Liver (tissue), 3 donors: ENCODE measurements around the gene DIS3L2.

Experiments
- EGR1 ChIP-seq, 2 donors: IDR thresholded peaks; 2 replicates each; pipeline ENCODE4 v1.6.1; 2016 to 2018; ENCODE audit warnings: antibody characterized with exemption in 2 of 2, low read depth in 2 of 2
- GABPA ChIP-seq, 2 donors: IDR thresholded peaks in 1 of 2; conservative IDR thresholded peaks in 1 of 2; 2 replicates each; pipeline ENCODE4 v1.6.1; 2016; ENCODE audit warnings: antibody characterized with exemption in 2 of 2, mild to moderate bottlenecking in 1 of 2, moderate library complexity in 1 of 2
- HNF4G ChIP-seq: IDR thresholded peaks from 2 replicates; pipeline ENCODE4 v1.6.1; 2016; ENCODE audit warnings: antibody characterized with exemption
- JUND ChIP-seq, 2 donors: IDR thresholded peaks; 2 replicates each; pipeline ENCODE4 v1.6.1; 2016; ENCODE audit warnings: antibody characterized with exemption in 2 of 2
- NR2F2 ChIP-seq: IDR thresholded peaks from 2 replicates; pipeline ENCODE4 v1.6.1; 2016; ENCODE audit warnings: antibody characterized with exemption
- RAD21 ChIP-seq, 2 donors: IDR thresholded peaks; 2 replicates each; pipeline ENCODE4 v1.6.1; 2016; ENCODE audit warnings: antibody characterized with exemption in 2 of 2, mild to moderate bottlenecking in 2 of 2
- RXRA ChIP-seq, 2 donors: IDR thresholded peaks; 2 replicates each; pipeline ENCODE4 v1.6.1; 2017 to 2018; ENCODE audit warnings: antibody characterized with exemption in 2 of 2, mild to moderate bottlenecking in 1 of 2
- SP1 ChIP-seq: IDR thresholded peaks from 2 replicates; pipeline ENCODE4 v1.6.1; 2018; ENCODE audit warnings: antibody characterized with exemption, mild to moderate bottlenecking
- YY1 ChIP-seq: IDR thresholded peaks from 2 replicates; pipeline ENCODE4 v1.6.1; 2016; ENCODE audit warnings: antibody characterized with exemption, mild to moderate bottlenecking
- TF ChIP-seq, protein P1 (sequence below): fragments of 150-350 bp; IDR thresholded peaks from 2 replicates; pipeline ENCODE4 v1.5.1; 2017; ENCODE audit warnings: improper control_type of control experiment, low read depth, low read length; ENCODE audit not compliant: missing input control
- TF ChIP-seq, protein P2 (sequence below): IDR thresholded peaks from 2 replicates; pipeline ENCODE4 v1.6.1; 2016; ENCODE audit warnings: antibody characterized with exemption
- TF ChIP-seq, protein P3 (sequence below): IDR thresholded peaks from 2 replicates; pipeline ENCODE4 v1.6.1; 2016; ENCODE audit warnings: antibody characterized with exemption, mild to moderate bottlenecking
- TF ChIP-seq, protein P4 (sequence below): IDR thresholded peaks from 2 replicates; pipeline ENCODE4 v1.6.1; 2016; ENCODE audit warnings: antibody characterized with exemption
- donor health status: healthy.
- donor health status: healthy.

DNA sequence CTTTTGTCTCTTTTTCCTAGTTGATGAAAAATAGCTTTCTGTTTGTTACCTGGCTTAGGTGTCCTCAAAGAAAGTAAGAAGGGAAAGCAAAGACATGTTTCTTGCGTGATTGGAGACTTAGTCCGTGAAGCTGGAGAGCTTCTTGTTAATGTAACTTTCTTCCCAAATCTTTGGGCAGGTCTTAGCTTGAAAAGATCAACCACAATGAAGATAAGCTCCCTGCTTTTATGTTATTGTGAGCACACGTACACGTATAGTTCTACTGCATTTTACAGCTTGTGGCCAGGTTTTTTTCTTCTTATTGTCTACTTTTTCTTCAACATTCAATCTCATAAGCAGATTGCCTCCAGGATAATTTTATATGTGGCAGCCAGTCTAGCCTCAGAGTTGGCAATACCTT lies 99.8 kb downstream of the DIS3L2 start:
- TF ChIP-seq RXRA (IDR thresholded peaks at IDR 0.05) (no peak), HNF4G (no peak), EGR1 (IDR thresholded peaks at IDR 0.05; ENCODE audit: low read depth in 2 of 2) (no peak), JUND (IDR thresholded peaks at IDR 0.05) (no peak), NR2F2 (no peak), GABPA (IDR thresholded peaks at IDR 0.05 in 1 of 2, conservative IDR thresholded peaks at IDR 0.05 in 1 of 2) (no peak), SP1 (no peak), RAD21 (IDR thresholded peaks at IDR 0.05) (no peak), YY1 (no peak)
- TF ChIP-seq, protein P1, sequence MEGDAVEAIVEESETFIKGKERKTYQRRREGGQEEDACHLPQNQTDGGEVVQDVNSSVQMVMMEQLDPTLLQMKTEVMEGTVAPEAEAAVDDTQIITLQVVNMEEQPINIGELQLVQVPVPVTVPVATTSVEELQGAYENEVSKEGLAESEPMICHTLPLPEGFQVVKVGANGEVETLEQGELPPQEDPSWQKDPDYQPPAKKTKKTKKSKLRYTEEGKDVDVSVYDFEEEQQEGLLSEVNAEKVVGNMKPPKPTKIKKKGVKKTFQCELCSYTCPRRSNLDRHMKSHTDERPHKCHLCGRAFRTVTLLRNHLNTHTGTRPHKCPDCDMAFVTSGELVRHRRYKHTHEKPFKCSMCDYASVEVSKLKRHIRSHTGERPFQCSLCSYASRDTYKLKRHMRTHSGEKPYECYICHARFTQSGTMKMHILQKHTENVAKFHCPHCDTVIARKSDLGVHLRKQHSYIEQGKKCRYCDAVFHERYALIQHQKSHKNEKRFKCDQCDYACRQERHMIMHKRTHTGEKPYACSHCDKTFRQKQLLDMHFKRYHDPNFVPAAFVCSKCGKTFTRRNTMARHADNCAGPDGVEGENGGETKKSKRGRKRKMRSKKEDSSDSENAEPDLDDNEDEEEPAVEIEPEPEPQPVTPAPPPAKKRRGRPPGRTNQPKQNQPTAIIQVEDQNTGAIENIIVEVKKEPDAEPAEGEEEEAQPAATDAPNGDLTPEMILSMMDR, result no peak
- TF ChIP-seq, protein P2, sequence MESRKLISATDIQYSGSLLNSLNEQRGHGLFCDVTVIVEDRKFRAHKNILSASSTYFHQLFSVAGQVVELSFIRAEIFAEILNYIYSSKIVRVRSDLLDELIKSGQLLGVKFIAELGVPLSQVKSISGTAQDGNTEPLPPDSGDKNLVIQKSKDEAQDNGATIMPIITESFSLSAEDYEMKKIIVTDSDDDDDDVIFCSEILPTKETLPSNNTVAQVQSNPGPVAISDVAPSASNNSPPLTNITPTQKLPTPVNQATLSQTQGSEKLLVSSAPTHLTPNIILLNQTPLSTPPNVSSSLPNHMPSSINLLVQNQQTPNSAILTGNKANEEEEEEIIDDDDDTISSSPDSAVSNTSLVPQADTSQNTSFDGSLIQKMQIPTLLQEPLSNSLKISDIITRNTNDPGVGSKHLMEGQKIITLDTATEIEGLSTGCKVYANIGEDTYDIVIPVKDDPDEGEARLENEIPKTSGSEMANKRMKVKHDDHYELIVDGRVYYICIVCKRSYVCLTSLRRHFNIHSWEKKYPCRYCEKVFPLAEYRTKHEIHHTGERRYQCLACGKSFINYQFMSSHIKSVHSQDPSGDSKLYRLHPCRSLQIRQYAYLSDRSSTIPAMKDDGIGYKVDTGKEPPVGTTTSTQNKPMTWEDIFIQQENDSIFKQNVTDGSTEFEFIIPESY, result no peak
- TF ChIP-seq, protein P3, sequence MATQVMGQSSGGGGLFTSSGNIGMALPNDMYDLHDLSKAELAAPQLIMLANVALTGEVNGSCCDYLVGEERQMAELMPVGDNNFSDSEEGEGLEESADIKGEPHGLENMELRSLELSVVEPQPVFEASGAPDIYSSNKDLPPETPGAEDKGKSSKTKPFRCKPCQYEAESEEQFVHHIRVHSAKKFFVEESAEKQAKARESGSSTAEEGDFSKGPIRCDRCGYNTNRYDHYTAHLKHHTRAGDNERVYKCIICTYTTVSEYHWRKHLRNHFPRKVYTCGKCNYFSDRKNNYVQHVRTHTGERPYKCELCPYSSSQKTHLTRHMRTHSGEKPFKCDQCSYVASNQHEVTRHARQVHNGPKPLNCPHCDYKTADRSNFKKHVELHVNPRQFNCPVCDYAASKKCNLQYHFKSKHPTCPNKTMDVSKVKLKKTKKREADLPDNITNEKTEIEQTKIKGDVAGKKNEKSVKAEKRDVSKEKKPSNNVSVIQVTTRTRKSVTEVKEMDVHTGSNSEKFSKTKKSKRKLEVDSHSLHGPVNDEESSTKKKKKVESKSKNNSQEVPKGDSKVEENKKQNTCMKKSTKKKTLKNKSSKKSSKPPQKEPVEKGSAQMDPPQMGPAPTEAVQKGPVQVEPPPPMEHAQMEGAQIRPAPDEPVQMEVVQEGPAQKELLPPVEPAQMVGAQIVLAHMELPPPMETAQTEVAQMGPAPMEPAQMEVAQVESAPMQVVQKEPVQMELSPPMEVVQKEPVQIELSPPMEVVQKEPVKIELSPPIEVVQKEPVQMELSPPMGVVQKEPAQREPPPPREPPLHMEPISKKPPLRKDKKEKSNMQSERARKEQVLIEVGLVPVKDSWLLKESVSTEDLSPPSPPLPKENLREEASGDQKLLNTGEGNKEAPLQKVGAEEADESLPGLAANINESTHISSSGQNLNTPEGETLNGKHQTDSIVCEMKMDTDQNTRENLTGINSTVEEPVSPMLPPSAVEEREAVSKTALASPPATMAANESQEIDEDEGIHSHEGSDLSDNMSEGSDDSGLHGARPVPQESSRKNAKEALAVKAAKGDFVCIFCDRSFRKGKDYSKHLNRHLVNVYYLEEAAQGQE, result no peak
- TF ChIP-seq, protein P4, sequence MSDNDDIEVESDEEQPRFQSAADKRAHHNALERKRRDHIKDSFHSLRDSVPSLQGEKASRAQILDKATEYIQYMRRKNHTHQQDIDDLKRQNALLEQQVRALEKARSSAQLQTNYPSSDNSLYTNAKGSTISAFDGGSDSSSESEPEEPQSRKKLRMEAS, result no peak
